ENCODE measurements around the gene SIN3B.
A peak's percentile ranks its signal among the peaks of the same experiment; 100 is the strongest.

SIN3B gene

GRCh38 chr19:16887353-16888265 lies 58.4 kb downstream of the SIN3B start:
- DNase-seq (ENCODE audit: low read depth in 4 of 4, low spot score in 1 of 4) = no peak

- no peak for DNase-seq (ENCODE audit: low read depth in 4 of 4, low spot score in 1 of 4)
Measured at GRCh38 chr19:16888629-16889365, 59.6 kb downstream of the SIN3B start, which contains the start of gene F2RL3. Gene F2RL3, plus strand, starts transcription at chr19:16888999. Its CDS starts 191 bp downstream, at chr19:16889190.

- DNase-seq (ENCODE audit: low read depth in 4 of 4, low spot score in 1 of 4) = no peak
Measured at GRCh38 chr19:16889366-16889882, 60.2 kb downstream of the SIN3B start.

- no peak for DNase-seq (ENCODE audit: low read depth in 4 of 4, low spot score in 1 of 4)
Measured at GRCh38 chr19:16889883-16890460, 60.8 kb downstream of the SIN3B start.

GRCh38 chr19:16890461-16891184 lies 61.4 kb downstream of the SIN3B start:
- no peak for DNase-seq (ENCODE audit: low read depth in 4 of 4, low spot score in 1 of 4)

- DNase-seq (ENCODE audit: low read depth in 4 of 4, low spot score in 1 of 4) = no peak
Measured at GRCh38 chr19:16891696-16892382, 62.6 kb downstream of the SIN3B start.

- DNase-seq (ENCODE audit: low read depth in 4 of 4, low spot score in 1 of 4) = no peak
Measured at GRCh38 chr19:16892436-16892835, 63.2 kb downstream of the SIN3B start.

- DNase-seq (ENCODE audit: low read depth in 4 of 4, low spot score in 1 of 4) = no peak
Measured at GRCh38 chr19:16892868-16893685, 63.9 kb downstream of the SIN3B start.

GRCh38 chr19:16893686-16893989 lies 64.4 kb downstream of the SIN3B start:
- no peak for DNase-seq (ENCODE audit: low read depth in 4 of 4, low spot score in 1 of 4)

GRCh38 chr19:16894080-16894479 lies 64.9 kb downstream of the SIN3B start:
- no peak for DNase-seq (ENCODE audit: low read depth in 4 of 4, low spot score in 1 of 4)

- no peak for DNase-seq (ENCODE audit: low read depth in 4 of 4, low spot score in 1 of 4)
Measured at GRCh38 chr19:16895467-16896145, 66.4 kb downstream of the SIN3B start.

- DNase-seq (ENCODE audit: low read depth in 4 of 4, low spot score in 1 of 4) = no peak
Measured at GRCh38 chr19:16896146-16897028, 67.2 kb downstream of the SIN3B start.

GRCh38 chr19:16897029-16897855 lies 68.0 kb downstream of the SIN3B start:
- peak; percentile 32 to 57 (median 38) for DNase-seq (ENCODE audit: low read depth in 4 of 4, low spot score in 1 of 4)

- no peak for DNase-seq (ENCODE audit: low read depth in 4 of 4, low spot score in 1 of 4)
Measured at GRCh38 chr19:16897856-16898161, 68.6 kb downstream of the SIN3B start.

- no peak for DNase-seq (ENCODE audit: low read depth in 4 of 4, low spot score in 1 of 4)
Measured at GRCh38 chr19:16898361-16899015, 69.3 kb downstream of the SIN3B start.

GRCh38 chr19:16899566-16900075 lies 70.4 kb downstream of the SIN3B start:
- DNase-seq (ENCODE audit: low read depth in 4 of 4, low spot score in 1 of 4) = no peak

All from stimulated activated CD4-positive, alpha-beta T cell treated with anti-CD3 and anti-CD28 coated beads, Interleukin-1b, Interleukin-23, amount 100 ng/mL, for 24 hours (primary cell).